ENCODE results near the gene HDAC4. TPM values are rescaled to one million over a fixed set of nuclear protein-coding genes. Genes with fewer than 3 reads are reported as not detected.
A peak's percentile ranks its signal among the peaks of the same experiment; 100 is the strongest.

HDAC4 gene
- total RNA-seq, 4 donors from 2014 or later = 51.4 to 107 (median 70.8) TPM

DNA sequence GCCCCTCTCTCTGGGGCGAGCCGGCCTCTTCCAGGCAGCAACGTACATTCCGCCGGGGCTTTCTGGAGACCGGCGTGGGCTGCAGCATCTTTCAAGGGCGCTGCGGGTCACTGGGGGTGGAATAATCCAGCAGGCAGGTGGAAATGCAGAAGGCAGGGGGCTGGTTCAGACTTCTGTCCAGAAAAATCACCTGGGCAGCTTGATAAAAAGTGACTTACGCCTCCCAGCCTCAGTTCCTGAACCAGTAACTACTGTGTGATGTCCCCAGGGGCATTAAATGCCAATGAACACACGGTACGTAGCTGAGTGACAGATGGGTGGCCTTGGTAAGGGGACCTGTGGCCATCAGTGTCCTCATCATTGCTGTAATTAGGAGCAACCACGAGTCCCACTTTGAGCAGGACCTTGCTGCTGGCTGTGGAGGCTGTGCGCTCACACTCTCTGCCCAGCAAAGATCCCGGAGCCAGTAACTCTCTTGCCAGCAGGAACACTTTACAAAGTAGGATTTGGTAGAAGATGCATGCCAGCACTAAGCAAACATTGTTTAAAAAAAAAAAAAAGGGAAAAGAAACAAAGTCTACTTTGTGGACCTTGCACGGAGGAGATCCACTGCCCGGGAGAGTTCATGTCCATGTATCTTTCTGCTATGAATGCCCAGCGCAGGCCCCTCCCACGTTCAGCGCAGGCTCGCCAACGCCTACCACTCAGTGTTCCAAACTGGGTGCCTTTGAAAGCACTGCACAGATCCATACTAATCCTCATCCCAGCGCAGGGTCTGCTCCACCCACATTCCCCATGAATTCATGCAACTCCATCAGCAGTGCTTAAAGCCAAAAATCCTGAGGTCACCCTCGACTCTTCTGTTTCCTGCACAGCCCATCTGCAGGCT, 177.3 kb downstream of the HDAC4 start:
- peak overlapping the region; percentile 91 for H3K27ac ChIP-seq
- peaks cover 82% of the 10 kb centered on the region for H3K4me1 ChIP-seq
- no peak overlapping the region for H3K4me3 ChIP-seq
- H3K36me3 ChIP-seq = no peaks in the 10 kb centered on the region
- WGBS = 56% methylated on average over 24 of the region's 24 CpGs
- DNase-seq (ENCODE audit: low spot score in 2 of 2) = peak; percentile 77 to 84
- TF ChIP-seq CTCF (IDR thresholded peaks at IDR 0.05) (no peak), EP300 (IDR thresholded peaks at IDR 0.05) (no peak), POLR2A (IDR thresholded peaks at IDR 0.05) (no peak), POLR2AphosphoS5 (IDR thresholded peaks at IDR 0.05) (peak in 1 of 3 donors; percentile 45)
- H3K9me3 ChIP-seq = no peaks in the 10 kb centered on the region
- H3K27me3 ChIP-seq = no peaks in the 10 kb centered on the region

DNA sequence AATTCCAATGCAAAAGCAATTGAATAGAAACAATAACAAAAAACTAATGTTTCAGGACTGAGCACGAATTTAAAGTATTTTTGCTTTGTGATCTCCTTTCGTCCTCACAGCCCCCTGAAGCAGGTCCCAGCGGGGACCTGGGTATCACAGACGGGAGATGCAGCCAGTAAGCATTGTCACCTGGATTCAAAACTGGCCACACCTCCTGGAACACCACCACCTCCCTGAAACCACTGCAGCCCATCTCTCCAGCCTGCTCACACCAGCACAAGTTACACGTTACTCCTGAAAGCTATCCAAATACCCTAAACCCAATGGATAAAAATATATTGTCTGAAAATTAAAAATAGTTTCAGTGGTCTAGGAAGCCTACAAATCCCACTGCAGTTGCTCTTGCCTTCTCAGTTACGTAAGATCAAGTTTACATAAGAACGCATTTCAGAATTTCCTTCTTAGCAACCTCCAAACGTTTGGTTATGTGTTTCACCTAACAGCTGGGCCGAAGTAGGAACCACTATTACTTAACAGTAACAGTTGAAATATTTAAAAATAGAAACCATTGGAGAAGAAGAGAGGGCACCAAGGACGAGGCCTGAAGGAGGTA, 178.0 kb downstream of the HDAC4 start:
- WGBS = 49% methylated on average over 10 of the region's 10 CpGs
- DNase-seq (ENCODE audit: low spot score in 2 of 2) = peak in 1 of 2 donors; percentile 60
- no peaks in the 10 kb centered on the region for H3K36me3 ChIP-seq
- no peaks in the 10 kb centered on the region for H3K27me3 ChIP-seq
- TF ChIP-seq EP300 (IDR thresholded peaks at IDR 0.05) (no peak), CTCF (IDR thresholded peaks at IDR 0.05) (no peak), POLR2AphosphoS5 (IDR thresholded peaks at IDR 0.05) (no peak), POLR2A (IDR thresholded peaks at IDR 0.05) (no peak)
- H3K27ac ChIP-seq = peak overlapping the region; percentile 91
- no peak overlapping the region for H3K4me3 ChIP-seq
- no peaks in the 10 kb centered on the region for H3K9me3 ChIP-seq
- peaks cover 77% of the 10 kb centered on the region for H3K4me1 ChIP-seq

- H3K9me3 ChIP-seq = no peaks in the 10 kb centered on the region
- no peaks in the 10 kb centered on the region for H3K36me3 ChIP-seq
- H3K27me3 ChIP-seq = no peaks in the 10 kb centered on the region
- DNase-seq (ENCODE audit: low spot score in 2 of 2) = no peak
- H3K4me1 ChIP-seq = peaks cover 72% of the 10 kb centered on the region
- WGBS = 39% methylated on average over 2 of the region's 2 CpGs
- peak overlapping the region; percentile 16 for H3K4me3 ChIP-seq
- H3K27ac ChIP-seq = peak overlapping the region; percentile 91
- TF ChIP-seq CTCF (IDR thresholded peaks at IDR 0.05) (no peak), POLR2AphosphoS5 (IDR thresholded peaks at IDR 0.05) (no peak), POLR2A (IDR thresholded peaks at IDR 0.05) (no peak), EP300 (IDR thresholded peaks at IDR 0.05) (no peak)
Observed at GRCh38 chr2:239222312-239222660, 178.5 kb downstream of the HDAC4 start.

- H3K27me3 ChIP-seq = no peaks in the 10 kb centered on the region
- no peak overlapping the region for H3K4me3 ChIP-seq
- DNase-seq (ENCODE audit: low spot score in 2 of 2) = peak in 1 of 2 donors; percentile 55
- peak overlapping the region; percentile 91 for H3K27ac ChIP-seq
- H3K36me3 ChIP-seq = no peaks in the 10 kb centered on the region
- 95% methylated on average over 15 of the region's 15 CpGs for WGBS
- peaks cover 59% of the 10 kb centered on the region for H3K4me1 ChIP-seq
- H3K9me3 ChIP-seq = no peaks in the 10 kb centered on the region
- no peak for TF ChIP-seq EP300 (IDR thresholded peaks at IDR 0.05)
- TF ChIP-seq CTCF (IDR thresholded peaks at IDR 0.05) = no peak
Observed at GRCh38 chr2:239220981-239221396, 179.8 kb downstream of the HDAC4 start.

GRCh38 chr2:239220341-239220740, 180.5 kb downstream of the HDAC4 start:
- Histone ChIP-seq H3K27ac (peak overlapping the region; percentile 91), H3K36me3 (no peaks in the 10 kb centered on the region), H3K27me3 (no peaks in the 10 kb centered on the region), H3K4me1 (peaks cover 53% of the 10 kb centered on the region), H3K4me3 (no peak overlapping the region), H3K9me3 (no peaks in the 10 kb centered on the region)
- TF ChIP-seq POLR2A (IDR thresholded peaks at IDR 0.05) (no peak), CTCF (IDR thresholded peaks at IDR 0.05) (no peak), EP300 (IDR thresholded peaks at IDR 0.05) (no peak), POLR2AphosphoS5 (IDR thresholded peaks at IDR 0.05) (no peak)
- WGBS = 90% methylated on average over 9 of the region's 9 CpGs
- DNase-seq (ENCODE audit: low spot score in 2 of 2) = no peak
